NCI-H187 (cell line): Measurements from ENCODE around the gene RSPH6A.
A peak's percentile ranks its signal among the peaks of the same experiment; 100 is the strongest.
"Not testable (repeated sequence)": the region's sequence is repeated elsewhere in the genome, so short reads cannot be mapped to it uniquely, and the experiment has no call there.

ENCODE experiments used
- DNase-seq, 2 experiments: peaks; one replicate each; lab custom pipeline; 2025; lab: John Stamatoyannopoulos, UW

RSPH6A gene

DNA sequence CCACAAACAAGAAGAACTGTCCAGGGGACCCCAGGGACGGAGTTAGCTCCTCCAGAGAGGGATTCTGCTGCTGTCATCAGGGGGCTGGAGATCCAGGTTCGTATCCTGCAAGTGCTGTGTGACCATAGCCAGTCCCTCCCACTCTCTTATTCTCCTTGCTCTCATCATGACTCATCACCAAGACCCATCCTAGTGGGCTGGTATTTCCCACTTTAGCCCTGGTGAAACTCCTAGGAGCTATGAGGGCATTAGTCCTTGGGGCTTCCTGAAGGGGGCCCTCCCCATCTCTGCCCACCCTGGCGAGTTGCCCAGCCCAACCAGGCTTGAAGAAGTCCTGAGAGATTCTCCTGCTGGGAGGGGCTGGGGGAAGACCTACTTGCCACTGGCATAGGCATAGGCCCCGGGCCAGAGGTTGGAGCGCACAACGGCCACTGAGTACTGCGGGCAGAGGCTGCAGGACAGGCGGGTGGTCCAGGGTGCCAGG is 15.0 kb downstream of the RSPH6A start:
- no peak for DNase-seq

DNA sequence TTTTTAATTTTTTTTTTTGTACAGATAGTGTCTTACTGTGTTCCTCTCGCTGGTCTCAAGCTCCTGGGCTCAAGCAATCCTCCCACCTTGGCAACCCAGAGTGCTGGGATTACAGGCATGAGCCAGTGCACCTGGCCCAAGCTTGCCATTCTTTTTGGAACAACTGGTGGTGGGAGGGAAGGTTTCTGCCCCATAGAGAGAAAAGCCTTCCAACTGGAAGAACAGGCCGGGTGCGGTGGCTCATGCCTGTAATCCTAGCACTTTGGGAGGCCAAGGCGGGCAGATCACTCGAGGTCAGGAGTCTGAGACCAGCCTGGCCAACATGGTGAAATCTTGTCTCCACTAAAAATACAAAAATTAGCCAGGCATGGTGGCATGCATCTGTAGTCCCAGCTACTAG is 15.6 kb downstream of the RSPH6A start:
- DNase-seq, result not testable (repeated sequence)

DNA sequence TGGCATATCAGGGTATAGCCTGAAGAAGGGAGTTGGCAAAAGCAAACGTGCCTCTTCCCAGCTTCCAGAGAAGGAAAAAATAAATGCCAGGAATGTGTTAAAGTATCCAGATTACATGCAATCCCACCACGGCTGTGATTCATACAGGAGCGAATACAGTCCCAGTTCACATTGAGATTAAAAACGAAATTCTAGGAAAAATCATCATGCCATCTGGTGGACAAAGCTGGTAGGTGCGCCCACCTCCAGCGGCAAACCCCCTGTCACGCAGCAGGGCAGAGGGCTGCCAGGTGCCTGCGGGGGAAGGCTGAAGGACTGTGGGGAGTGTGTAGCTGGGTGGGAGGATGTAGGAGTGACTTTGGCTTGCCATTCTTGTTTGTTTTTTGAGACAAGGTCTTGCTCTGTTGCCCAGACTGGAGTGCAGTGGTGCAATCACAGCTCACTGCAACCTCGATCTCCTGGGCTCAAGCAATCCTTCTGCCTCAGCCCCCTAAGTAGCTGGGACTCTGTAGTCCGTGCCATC is 16.1 kb downstream of the RSPH6A start:
- peak in 1 of 2 experiments; percentile 53 for DNase-seq

GRCh38 chr19:45794627-45795026 is 20.5 kb downstream of the RSPH6A start:
- no peak for DNase-seq

GRCh38 chr19:45793876-45794275 is 21.2 kb downstream of the RSPH6A start:
- DNase-seq, result no peak

GRCh38 chr19:45793178-45793564 is 21.9 kb downstream of the RSPH6A start:
- DNase-seq, result no peak

DNA sequence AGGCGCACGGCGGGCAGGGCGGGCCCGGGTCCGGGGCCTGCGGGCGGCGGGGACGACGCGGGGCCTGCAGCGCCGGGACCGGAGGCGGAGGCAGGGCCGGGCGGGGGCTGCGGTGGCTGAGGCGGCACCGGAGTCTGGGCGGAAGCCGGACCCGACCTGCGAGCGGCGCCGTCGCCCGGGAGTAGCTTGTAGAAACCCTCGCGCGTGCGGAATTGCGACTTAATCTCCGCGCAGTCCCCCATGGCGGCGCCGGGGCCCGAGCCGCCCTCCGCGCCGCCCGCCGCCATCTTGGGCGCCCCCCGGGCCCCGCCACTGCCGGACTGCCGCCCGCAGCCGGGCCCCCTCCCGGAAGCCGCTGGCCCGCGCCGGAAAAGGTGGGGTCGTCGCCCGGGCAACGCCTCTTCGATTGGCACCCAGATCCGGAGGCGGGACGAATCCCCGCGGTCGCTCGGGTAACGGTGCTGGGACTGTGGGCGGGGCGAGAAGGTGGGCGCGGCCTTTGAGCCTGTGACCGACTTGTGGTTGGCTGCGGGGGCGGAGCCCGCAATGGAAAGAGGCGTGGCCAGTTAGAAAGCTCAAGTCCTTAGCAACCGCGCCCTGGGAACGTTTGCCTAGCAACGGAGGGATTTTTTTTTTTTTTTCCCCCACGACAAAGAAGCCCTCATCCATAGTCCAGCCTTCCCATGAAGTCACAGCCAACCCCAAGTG is 22.5 kb downstream of the RSPH6A start, which contains the start of gene DMWD:
Gene DMWD, minus strand, starts transcription at position 376 of the 708 bp plus-strand sequence. Its CDS starts 89 bp downstream, at position 287.
- DNase-seq, result peak; percentile 99 to 100

- no peak for DNase-seq
Measured at GRCh38 chr19:45791744-45792469, 23.2 kb downstream of the RSPH6A start.

- no peak for DNase-seq
Measured at GRCh38 chr19:45790942-45791341, 24.2 kb downstream of the RSPH6A start.

GRCh38 chr19:45789035-45789786 is 25.9 kb downstream of the RSPH6A start:
- no peak for DNase-seq

- no peak for DNase-seq
Measured at GRCh38 chr19:45786533-45786894, 28.6 kb downstream of the RSPH6A start.

DNA sequence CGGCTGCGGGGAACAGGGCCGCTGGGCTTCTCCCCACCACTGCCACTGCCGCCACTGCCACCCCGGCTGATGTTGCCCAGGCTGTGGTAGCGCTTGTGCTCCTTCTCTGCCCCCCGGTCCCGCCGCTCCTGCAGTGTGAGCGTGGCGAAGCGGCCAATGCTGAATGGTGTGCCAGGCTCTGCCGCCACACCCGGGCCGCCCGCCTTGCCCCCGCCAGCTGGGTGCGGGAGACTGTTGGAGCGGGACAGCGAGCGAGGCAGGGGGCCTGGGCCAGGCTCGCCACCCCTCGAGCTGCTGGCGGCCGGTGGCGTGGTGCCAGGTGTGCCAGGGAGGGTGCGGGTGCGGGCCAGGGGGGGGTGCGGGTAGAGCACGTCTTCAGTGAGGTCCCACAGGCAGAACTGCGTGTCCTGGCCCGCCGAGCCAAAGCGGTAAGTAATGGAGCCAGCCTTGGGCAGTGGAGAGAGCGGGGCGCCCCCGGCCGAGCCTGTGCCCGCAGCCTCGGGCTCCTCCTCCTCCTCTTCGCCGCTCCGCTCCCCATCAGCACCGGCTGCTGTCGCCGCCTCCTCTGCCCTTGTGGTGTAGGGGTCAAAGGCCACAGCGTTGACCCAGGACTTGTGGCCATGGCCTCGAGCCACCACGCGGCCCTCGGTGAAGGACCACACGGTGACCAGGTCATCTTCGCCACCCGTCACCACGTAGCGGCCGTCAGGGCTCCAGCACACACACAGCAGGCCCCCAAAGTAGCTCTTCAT is 29.2 kb downstream of the RSPH6A start:
- DNase-seq, result no peak

DNA sequence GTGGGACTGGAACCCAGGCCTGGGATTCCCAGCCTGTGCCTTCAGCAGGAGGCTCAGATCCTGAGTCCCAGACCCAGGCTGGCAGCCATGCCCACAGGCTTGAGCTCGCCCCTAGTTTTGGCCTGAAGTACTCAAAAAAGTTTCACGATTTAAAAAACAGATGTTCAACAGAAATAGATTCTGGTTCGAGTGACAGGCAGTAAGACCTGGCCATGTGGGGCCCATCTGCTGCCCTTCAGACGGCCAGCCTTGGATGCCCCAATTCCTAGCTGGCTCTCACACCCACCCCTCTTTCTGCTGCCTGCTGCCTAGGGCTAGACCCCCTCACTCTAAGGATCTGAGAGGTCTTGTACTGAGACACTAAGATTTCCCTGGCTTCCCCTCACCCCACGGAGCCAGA is 30.0 kb downstream of the RSPH6A start:
- DNase-seq, result no peak

- no peak for DNase-seq
Measured at GRCh38 chr19:45784096-45784495, 31.0 kb downstream of the RSPH6A start.

GRCh38 chr19:45782820-45783785 is 32.0 kb downstream of the RSPH6A start:
- no peak for DNase-seq

DNA sequence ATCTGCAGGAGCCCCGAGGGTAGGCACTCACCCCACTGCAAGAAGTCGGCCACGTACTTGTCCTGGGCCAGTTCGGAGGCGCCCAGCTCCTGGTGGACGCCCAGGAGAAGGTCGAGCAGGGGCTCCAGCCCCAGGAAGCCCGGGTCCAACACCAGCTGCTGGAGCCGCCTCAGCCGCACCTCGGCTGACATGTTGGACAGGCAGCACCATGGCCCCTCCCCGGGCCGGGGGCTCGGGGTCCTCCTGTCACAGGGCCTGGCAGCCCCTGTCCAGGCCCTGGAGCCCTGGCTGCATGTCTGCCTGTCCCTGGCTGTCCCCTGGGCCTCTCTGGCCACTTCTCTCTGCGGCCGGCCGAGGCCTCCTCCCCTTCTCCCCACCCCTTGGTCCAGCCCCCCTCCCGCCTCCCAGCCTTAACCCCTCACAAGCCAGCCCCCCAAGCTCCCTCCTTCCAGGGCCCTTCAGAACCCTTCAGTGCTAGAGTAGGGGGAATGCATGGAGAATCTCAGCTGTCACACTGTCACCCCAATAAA is 32.9 kb downstream of the RSPH6A start, which contains the start of gene DMPK:
Gene DMPK, minus strand, starts transcription at position 329 of the 530 bp plus-strand sequence. Its CDS starts 138 bp downstream, at position 191.
- no peak for DNase-seq

- DNase-seq, result peak; percentile 40 to 57
Measured at GRCh38 chr19:45781214-45782161, 33.6 kb downstream of the RSPH6A start.

DNA sequence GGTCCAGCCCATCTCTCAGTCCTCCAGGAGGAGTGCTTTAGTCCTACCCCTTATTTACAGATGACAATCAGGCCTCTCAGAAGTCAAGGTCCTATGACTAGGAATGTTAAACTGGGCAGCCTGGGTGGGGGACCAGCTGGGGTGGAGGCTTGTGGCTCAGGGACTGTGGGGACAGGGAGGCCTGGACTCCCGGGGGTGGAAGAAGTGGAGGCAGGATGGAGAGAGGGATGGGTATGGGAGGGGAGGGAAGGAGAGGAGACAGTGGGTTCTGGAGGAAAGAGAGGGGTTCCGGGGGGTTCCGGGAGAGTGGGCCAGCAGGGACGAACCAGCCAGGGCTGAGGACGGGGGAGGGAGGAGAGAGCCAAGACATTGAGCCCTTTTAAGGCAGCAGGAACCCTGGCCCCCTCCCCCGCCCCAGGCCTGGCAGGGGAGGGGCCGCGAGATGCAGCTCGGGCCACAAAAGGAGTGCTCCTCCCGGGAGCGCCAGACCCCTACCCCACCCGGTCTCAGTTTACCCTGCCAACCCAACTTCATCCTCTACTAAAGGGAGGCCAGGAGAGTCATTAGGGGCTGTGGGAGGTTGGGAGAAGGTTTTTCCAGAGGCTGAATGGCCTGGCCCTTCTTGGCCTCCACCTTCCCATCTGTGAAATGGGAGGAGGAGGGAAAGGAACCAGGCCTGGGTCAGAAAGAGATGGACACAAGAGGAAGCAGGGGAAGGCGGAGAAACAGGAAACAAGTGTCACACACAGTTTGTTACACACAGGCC is 34.5 kb downstream of the RSPH6A start:
- no peak for DNase-seq
